ENCODE results near the gene MRPL3.
"Not testable (repeated sequence)": the region's sequence is repeated elsewhere in the genome, so short reads cannot be mapped to it uniquely, and the experiment has no call there.

MRPL3 gene

DNA sequence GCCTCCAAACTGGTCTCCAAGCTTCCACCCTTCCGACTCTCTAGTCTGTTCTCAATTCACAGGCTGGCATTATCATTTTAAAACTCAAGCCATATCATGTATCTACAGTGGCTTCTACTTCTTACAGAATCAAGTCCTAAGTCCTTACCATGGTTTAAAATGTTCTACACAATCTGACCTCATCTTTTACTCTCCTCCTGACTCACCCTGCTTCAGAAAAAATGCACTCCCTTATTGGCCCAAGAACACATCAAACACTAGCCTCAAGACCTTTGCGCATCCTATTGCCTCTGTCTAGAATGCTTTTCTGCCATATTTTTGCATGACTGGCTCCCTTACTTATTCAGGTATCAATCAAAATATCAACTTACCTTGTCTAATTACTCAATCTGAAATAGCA, 11.0 kb downstream of the MRPL3 start:
- no peak for DNase-seq

DNA sequence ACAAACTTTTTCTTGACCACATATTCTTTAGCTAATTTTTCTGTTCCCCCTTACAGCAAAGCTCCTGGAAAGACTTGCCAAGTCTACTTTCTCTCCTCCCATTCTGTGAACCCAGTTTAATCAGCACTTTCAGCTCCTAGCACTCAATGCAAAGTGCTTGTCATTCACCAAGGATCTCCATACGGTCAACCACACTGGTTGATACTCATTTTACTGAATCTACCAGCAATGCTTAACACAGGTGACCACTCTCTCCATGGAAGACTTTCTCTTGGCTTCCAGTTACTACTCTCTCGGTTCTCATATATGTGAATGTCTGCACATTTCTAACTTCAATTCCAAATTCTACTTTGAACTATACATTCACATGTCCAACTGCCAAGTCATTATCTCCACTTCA, 11.7 kb downstream of the MRPL3 start:
- no peak for DNase-seq

DNA sequence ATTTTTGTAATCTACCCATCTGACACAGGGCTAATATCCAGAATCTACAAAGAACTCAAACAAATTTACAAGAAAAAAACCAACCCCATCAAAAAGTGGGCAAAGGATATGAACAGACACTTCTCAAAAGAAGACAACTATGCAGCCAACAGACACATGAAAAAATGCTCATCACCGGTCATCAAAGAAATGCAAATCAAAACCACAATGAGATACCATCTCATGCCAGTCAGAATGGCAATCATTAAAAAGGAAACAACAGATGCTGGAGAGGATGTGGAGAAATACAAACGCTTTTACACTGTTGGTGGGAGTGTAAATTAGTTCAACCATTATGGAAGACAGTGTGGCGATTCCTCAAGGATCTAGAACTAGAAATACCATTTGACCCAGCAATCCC, 16.2 kb downstream of the MRPL3 start:
- not testable (repeated sequence) for DNase-seq

DNA sequence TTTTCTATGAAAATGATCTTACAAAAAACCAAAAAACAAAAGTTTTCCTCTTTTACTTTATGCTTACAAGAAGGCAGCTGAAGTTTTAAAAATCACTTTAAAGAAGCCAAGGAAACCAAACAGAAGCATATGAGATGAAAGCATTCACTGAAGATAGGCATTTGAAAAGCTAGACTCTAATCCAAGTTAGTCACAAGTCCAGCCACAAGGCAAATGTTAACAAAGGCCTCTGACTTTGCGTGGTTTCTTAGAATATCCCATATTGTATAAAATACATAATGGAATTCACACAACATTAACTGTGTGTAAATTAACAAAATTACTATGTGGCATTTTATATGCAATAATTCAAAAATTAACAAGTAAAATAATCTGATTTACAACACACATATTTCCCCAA, 17.7 kb downstream of the MRPL3 start:
- DNase-seq = no peak

DNA sequence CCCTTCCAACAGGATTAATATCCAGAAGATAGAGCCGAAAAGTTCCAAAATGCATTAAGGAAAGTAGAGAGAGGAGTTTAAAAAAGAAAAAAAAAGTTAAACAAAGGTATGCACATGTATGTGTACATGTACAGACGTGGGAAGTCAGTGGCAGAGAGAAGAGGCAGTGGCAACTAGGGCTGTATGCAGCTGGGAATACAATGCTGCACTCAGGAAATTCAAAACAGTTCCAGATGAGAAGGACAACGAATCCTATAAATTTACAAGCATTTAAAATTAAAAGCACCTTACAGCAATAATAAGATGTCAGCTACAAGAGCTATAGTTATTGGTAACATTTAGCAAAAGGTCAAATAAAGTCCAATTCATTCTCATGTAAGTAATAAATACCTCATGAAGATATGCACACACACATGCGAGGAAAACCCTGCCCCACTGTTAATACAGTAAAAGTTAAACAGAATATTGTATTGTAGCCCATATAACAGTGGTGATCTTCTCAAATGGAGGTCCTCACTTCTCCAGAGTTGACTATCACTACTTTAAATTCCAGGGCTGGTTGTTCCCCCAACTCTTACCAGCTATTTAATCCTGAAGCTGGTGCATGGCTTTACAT, 18.2 kb downstream of the MRPL3 start:
- DNase-seq = no peak

DNA sequence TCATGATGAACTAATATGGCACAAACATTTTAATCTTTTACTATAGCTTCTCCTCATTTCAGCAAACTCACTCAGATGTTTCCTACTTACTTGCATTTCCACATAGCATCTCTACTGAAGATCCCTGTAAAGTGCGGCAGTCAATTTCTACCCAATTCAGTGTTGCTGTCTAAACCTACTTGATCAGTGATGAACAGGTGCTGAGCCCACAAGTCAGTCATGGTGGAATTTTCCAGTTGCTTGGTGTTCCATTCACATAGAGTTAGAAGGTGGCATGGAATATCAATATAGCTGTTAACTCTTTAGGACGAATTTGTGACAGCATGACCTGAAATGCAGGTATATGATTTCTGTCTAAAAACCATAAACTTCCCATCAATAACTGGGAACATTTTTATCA, 22.7 kb downstream of the MRPL3 start:
- DNase-seq = no peak

DNA sequence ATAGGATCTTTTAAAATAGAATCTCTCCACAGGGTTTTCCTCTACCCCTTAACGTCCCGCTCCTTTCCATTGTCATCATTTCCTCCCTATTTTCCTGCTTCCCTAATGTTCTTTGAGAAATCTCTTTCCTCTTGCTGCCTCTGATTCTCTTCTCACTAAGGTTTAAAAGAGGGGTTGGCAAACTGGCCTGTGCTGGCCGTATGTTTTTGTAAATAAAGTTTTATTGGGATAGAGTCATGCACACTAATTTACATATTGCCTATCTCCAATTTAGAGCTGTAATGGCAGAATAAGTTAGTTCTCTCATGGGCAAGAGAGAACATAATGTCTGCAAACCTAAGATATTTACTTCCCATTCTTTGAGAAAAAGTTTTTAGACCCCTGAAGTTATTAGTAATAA, 25.0 kb downstream of the MRPL3 start:
- DNase-seq = no peak

DNA sequence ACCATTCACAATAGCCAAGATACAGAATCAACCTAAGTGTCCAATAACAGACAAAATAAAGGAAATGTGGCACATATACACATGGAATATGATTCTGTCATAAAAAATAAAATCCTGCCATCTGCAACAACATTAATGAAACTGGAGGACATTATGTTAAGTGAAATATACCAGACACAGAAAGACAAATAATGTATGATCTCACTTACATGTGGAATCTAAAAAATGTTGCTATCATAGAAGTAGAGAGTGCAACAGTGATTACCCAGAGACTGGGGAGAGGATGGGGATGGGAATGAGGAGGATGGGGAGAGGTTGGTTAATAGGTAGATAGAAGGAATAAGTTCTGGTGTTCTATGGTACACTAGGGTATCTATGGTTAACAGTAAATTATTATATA, 28.7 kb downstream of the MRPL3 start:
- no peak for DNase-seq

DNA sequence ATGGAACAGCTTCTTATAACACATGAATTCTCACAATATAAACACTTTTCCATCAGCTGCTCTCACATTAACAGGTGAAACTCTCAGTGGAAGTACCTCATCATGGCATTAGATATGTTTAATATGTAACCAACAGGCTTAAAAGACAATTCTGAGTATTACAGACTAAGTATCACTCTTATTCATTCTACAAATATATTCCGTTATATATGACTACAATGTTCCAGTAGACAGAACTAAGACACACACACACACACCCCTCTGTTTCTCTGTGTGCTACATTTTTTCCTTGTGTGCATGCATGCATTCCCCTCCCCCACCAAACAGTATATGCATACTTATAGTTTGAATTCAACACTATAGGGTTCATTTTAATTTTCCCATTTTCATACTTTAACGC, 32.4 kb downstream of the MRPL3 start:
- no peak for DNase-seq

DNA sequence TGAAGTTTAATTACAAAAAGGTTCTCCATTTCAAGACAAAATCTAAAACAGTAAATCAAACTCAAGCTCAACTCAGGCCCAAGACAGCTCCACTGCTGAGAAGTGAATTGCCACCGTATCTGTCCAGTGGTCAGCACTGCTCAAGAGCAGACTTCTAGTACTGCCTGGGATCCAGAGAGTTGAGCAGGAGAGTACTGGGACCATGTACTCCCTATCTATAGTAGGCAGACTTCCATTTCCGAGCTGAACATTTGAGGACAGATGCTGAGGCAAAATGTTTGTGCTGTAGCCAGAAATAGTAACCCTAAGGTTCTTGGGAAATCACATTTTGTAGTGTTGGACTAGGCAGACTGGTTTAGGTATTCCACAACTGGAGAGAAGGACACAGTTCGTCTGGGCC, 44.1 kb downstream of the MRPL3 start:
- DNase-seq = no peak

DNA sequence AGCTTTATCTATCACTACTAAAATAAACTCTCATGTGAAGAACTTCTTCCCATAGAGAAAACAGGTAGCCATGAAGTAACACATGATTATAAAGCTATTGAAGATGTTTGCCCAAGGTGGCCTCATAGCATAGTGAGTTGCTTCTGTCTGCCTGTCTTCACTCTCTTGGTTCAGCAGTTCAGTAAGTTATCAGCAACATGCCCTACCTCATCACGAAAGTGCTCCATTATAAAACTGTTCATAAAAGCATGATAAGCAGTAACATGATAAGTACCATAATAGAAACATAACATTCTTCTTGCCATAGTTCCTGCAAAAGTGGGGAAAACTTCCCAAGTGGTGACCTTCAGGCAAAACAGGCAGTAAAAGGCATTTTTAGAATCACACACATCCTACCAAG, 45.6 kb downstream of the MRPL3 start:
- no peak for DNase-seq

DNA sequence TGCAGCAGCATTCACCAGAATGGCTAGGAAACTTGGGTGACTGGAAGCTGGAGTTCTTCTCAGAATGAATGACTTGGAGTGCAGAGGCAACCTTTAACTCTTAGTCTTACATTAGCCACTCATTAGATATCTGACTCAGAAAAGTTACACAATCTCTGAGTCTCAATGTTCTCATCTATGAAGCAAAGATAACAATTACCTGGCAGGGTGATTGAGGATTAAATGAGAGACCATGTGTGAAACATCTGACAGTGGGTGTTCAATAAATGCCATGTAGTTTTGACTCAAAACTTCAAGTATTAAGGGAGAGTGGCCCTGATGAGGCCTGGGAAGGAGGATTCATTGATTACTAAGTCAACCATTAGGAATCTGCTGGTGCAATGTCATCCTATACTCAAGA, 48.3 kb downstream of the MRPL3 start:
- no peak for DNase-seq

DNA sequence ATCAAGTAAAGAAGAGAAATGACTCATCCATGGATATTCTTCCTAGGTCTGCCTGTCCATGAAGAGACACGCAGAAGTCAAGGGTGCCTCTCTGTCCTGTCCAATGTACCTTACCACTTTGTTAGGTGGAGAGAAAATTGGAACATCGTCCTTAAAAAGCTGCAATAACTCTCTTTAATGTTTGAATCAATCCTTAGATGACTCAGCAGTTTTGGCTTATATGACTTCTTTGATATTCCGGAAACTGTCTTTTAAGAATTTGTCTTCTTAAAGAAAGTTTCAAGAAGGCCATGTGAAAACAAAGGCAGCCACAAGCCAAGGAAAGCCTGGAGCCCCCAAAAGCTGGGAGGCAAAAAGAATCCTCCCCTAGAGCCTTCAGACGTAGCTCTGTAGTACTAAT, 49.2 kb downstream of the MRPL3 start:
- DNase-seq = no peak

DNA sequence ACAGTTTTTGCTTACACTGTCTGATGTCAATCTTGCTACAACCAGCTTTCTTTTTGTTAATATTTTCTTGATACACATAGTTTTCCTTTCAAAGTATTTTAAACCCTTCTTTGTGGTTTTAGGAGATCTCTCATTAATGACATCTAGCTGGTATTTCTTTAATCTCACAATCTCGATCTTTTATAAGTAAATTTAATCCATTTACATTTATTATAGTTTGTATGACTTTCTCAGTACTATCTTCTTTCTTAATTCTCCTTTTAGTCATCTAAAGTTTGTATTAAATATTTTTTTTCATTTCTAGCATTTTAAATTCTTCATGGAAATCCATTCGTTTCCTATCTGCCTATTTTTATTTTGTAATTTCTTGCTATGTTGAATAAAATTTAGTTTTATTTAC, 55.4 kb downstream of the MRPL3 start:
- DNase-seq = no peak

DNA sequence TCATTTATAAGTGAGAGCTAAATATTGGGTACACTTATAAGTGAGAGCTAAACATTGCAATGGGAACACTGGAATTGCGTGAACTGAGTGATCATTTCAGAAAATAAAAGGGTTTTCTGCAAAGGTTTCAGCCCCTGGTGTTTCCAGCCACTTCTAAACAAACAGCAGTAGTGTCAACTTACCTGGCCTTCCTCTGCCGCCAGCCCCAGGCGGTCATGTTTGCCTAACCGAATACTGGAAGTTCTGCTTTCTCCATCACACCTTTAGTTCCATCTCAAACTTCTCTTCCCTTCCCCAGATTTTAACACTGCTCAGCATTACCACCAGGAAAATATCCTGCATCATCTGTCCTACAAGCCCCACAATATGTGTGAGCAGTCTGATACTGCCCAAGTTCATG, 58.6 kb downstream of the MRPL3 start:
- no peak for DNase-seq

DNA sequence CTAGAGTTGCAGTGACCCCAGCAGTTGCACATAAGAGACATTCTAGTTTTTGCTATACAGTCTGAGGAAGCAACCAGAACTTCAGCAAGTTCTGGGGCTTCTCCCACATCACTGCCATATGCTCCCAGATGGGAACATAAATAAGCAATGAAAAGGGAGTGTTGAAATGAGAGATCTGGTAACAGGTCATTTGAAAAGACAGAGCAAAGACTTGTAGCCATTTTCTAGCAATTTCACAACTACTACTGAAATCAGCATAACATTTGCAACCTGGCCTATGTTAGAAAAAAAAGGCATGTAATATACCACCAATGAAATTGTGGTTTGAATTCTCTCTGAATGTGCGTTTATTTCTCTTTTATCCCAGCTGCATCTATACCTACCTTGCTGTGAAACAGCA, 63.7 kb downstream of the MRPL3 start:
- no peak for DNase-seq

DNA sequence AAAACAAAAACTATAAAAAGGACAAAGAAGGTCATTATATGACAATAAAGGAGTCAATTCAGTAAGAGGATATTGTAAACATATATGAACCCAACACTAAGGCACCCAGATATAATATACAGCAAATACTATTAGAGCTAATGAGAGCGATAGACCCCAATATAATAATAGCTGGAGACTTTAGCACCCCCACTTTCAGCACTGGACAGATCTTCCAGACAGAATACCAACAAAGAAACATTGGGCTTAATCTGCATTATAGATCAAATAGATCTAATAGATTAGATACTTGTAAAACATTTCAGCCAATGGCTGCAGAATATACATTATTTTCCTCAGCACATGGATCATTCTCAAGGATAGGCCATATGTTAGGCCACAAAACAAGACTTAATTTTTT, 67.8 kb downstream of the MRPL3 start:
- DNase-seq = no peak

DNA sequence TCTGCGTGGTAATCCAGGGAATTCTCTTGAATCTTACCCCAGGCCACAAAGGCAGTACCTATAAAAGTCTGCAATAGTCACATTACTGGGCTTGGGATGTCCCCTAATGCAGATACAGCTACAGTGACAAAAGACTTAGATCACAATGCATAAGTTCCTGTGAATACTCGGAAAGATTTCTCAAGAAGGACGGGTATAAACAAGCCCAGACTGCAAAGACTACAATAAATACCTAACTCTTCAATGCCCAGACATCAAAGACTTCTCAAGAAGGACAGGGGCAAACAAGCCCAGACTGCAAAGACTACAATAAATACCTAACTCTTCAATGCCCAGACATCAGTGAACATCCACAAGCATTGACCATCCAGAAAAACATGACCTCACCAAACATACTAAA, 70.3 kb downstream of the MRPL3 start:
- no peak for DNase-seq

DNA sequence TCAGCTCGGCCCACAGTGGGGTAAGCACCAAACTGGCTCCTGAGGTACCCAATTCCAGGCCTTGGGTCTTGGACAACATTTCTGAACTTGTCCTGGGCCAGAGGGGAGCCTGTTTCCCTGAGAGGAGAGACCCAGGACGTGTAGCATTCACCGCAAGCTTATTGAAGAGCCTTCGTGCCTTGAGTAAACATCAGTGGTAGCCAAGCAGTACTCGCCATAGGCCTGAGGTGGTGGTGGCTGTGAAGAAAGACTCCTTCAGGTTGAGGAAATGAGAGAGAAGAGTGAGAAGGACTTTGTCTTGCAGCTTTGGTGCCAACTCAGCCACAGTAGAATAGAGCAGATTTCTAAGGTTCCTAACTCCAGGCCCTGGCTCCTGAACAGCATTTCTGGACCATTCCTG, 71.0 kb downstream of the MRPL3 start:
- DNase-seq = no peak

DNA sequence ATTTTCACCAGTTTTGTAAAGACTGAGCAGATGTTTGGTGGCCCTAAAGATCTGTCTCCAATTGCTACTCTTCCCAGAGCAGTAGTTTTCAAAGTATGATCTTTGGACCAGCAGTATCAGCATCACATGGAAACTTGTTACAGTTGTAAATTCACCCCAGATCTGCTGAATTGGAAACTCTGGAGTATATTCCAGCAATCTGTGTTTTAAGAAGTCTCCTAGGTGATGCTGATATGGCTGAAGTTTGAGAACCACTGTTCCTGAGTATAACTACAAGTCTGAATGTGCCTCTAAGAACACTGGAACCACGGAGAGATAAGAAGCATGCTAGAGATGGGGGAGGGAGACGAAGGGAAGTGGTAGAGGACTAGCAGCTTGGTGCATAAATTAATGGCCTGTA, 75.5 kb downstream of the MRPL3 start:
- no peak for DNase-seq

DNA sequence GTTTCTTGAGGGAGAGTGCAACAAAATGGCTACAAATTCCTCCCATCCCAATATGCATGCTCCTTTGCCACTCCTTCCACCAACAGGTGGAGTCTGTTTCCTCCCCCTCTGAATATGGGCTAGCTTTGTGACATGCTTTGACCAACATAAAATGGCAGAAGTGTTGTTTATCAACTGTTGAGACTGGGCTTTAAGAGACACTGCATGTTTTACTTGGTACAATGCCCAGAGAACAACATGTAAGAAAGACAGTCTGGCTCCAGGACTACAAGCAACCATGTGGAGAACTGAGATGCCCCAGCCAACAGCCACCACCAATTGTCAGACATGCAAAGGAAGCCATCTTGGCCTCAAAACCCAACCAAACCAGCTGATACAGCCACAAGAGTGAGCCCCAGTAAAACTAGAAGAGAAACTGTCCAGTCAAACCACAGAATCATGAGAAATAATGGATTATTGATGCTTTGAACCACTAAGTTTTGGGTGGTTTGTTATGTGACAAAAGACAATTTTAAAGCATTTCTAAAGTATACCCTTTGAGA, 80.7 kb downstream of the MRPL3 start:
- no peak for DNase-seq

DNA sequence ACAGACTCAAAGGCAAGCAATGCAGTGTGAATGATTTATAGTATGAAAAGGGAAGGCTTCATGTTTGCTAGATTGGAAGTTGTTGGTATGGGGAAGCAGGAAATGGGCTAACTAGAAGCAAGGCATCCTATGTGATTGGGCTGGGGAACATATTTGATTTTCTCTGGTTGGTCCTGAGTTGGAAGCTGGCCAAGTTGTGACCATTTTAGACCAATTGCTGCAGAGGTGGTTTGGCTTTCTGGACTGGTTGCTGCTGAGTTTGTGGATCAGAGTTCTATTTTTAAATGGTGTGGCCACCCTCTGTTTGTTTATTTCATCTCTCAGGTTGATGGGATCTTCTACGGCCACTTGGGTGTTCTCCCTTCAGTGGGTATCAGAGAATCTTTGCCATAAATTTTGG, 81.5 kb downstream of the MRPL3 start:
- DNase-seq = no peak

DNA sequence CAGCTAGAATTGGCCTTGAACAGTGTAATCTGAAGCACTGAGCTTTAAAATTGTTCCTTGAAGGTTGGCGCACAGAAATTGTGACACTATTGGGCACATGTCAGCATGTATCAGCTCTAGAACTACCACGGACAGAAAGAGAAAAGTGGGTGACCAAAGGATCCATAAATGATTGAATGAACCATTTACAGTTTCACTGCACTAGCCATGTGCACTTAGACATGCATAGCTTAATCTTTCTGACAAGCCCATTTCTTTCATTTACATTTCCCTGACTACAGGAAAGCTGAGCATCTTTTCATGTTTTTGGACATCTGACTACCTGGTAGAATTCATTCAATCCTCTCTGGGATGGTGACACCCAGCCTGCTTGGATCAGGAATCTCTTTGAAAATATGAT, 85.0 kb downstream of the MRPL3 start:
- no peak for DNase-seq
